NCI-H526 (cell line): ENCODE data around the gene LRRC8D.

Experiments used
- DNase-seq, 2 experiments: peaks; one replicate each; lab custom pipeline; 2025; lab: John Stamatoyannopoulos, UW

Gene LRRC8D

GRCh38 chr1:89941110-89941766 is 120.4 kb downstream of the LRRC8D start:
- no peak for DNase-seq

DNA sequence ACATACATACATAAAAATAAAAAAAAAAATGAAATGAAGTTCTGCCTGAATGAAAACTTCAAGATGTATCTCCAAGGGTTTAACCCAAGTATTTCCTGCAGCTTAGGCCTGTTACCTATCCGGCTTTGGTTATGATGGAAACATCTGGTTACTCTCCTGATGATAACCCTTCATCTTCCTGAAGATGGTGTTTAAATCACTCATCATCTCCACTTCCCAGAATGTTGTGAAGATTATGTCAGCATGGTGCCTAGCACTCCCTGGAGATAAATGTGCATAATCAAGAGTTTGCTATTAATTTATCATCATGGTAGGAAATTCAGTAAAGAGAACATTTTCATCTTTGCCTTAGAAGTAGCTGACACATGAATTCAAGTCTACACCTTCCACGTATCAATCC is 121.2 kb downstream of the LRRC8D start:
- DNase-seq: no peak

- no peak for DNase-seq
Measured at GRCh38 chr1:89942825-89943658, 122.2 kb downstream of the LRRC8D start.

GRCh38 chr1:89943846-89944781 is 123.3 kb downstream of the LRRC8D start:
- DNase-seq: no peak

- no peak for DNase-seq
Measured at GRCh38 chr1:89945852-89946476, 125.1 kb downstream of the LRRC8D start.

DNA sequence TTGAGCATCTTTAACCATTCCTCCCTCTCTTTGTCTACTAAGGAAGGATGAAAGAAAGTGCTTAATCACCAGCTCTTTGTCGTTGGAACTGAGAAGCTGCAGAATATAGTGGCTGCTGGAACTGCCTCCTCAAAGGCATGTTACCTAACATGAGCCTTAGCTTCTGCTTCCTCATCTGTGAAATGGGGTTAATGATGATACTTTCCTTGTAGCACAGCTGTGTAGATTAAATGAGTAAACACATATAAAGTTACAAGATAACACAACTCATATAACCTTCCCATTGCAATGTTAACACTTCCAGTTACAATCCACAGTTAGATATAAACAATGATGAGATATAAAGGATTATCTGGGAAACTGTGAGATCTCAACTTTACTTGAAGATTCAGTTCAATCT is 125.7 kb downstream of the LRRC8D start:
- DNase-seq: no peak

GRCh38 chr1:89948722-89949345 is 128.0 kb downstream of the LRRC8D start:
- DNase-seq: no peak

- DNase-seq: peak; percentile 82 to 86
Measured at GRCh38 chr1:89949991-89950624, 129.3 kb downstream of the LRRC8D start.

- DNase-seq: no peak
Measured at GRCh38 chr1:89950703-89951102, 129.9 kb downstream of the LRRC8D start.

GRCh38 chr1:89951766-89952604 is 131.2 kb downstream of the LRRC8D start:
- no peak for DNase-seq

DNA sequence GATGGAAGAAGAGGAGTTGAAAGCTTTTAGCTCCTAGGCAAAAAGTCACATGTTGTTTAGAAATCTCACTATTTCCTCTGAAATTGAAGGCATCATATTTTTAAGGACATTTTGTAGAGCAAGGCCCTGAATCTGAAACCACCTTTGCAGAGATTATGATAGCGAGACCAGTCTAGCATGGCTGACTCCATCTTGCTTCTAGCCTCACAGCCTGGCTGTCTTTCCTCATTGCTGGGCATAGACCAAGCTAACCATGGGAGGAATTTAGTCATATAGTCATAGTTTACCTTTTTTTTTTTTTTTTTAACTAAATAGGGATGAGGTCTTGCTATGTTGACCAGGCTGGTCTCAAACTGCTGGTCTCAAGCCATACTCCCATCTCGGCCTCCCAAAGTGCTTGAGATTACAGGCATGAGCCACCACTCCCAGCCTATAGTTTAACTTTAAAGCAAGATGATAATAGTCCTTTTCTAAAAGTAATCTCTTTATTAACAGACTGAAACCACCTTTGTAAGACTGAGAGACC is 131.8 kb downstream of the LRRC8D start:
- DNase-seq: no peak

- peak; percentile 16 to 55 for DNase-seq
Measured at GRCh38 chr1:89953131-89953626, 132.3 kb downstream of the LRRC8D start.

- DNase-seq: no peak
Measured at GRCh38 chr1:89953929-89954328, 133.1 kb downstream of the LRRC8D start.

DNA sequence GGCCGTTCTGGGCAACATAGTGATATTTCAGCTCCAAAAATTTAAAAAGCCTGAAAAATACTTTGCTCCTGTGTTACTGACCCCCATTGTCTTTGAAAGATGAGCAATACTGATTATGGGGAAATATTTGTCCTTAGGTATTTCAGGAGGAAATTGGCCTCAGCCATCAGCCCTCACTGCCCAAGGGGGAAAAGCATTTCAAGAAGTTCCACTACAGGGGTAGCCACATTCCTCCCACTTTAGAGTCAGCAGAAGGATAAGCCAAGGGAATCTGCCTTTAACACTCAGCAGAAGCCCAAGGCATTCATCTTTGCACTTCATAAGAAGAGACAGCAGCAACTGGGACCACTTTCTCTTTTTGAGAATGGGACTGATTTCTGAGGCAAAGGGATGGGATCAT is 133.6 kb downstream of the LRRC8D start:
- DNase-seq: no peak

DNA sequence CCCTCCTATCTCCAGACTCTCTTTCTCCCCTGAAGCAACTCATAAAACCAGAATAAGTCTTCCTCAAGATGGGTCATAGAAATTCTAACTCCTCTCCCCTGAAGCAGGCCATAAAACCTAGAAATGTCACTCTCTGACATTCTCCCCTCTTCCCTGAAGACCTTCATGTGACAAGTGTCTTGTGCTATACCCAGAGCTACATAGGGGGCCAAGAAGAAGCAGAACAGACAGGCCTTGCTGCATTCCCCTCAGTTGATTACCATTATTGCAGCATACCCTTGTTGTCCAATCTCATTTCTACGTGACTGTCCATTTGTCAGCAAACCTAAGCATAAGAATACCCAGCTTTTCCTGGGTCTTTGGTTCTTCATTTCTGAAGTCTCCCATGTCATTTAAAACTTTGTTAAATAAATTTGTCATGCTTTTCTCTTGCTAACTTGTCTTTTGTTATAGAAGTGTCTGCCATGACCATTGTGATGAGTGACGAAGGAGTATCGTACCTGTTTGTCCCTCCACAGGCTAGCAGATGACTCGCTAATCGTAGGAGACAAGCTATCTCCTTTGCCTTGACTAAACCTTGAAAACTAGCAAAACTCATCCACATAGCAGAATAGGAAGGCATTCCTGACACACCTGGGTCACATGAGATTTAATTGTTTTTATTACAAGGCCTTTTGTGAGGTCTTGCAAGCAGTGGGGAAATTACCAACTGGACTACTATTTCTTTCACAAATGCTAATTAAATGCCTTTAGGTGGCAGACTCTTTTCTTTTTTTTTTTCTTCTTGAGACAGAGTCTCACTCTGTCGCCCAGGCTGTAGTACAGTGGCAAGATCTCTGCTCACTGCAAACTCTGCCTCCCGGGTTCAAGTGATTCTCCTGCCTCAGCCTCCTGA is 134.7 kb downstream of the LRRC8D start:
- no peak for DNase-seq

DNA sequence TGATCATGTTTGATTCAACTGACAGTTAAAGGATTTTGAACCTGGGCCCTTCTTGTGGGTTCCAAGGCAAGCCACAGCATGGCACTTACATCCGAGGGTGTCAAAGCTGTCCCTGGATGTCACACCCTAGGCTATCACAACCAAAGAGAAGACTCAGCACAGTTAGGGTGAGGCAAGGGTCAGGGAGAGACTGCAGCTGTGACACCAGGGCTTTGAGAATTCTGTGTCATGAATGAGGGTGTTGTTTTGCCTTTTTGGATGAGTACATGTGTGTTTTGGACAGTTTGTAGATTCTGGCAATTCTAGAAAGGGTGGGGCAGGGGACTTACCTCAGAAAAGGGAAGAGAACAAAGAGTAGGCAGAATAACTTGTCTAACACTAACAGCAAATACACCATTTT is 136.3 kb downstream of the LRRC8D start:
- no peak for DNase-seq

- no peak for DNase-seq
Measured at GRCh38 chr1:89958851-89959654, 138.2 kb downstream of the LRRC8D start.

DNA sequence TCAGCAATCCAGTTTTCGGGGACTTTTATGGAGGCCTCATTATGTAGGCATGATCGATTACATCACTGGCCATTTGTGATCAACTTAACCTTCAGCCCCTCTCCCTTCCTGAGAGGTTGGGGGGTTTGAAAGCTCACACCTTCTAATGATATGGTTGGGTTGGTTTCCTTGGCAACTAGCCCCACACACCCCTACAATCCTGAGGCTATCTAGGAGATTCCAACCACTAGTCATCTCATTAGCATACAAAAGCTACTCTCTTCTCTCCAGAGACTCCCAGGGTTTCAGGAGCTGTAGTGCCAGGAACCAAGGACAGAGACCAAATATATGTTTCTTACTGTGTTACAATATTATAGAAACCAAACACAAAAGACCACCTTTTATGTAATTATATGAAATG is 138.9 kb downstream of the LRRC8D start:
- no peak for DNase-seq
